Activated CD4-positive, alpha-beta T cell treated with anti-CD3 and anti-CD28 coated beads for 24 hours (primary cell): Measurements from ENCODE around the gene RAB6C.
"Not testable (repeated sequence)": the region's sequence is repeated elsewhere in the genome, so short reads cannot be mapped to it uniquely, and the experiment has no call there.

Experiments used
- DNase-seq, 2 donors: peaks; one replicate each; pipeline ENCODE4 v3.0.0-alpha.2; 2020; ENCODE audit warnings: low read depth in 2 of 2

Gene RAB6C

DNA sequence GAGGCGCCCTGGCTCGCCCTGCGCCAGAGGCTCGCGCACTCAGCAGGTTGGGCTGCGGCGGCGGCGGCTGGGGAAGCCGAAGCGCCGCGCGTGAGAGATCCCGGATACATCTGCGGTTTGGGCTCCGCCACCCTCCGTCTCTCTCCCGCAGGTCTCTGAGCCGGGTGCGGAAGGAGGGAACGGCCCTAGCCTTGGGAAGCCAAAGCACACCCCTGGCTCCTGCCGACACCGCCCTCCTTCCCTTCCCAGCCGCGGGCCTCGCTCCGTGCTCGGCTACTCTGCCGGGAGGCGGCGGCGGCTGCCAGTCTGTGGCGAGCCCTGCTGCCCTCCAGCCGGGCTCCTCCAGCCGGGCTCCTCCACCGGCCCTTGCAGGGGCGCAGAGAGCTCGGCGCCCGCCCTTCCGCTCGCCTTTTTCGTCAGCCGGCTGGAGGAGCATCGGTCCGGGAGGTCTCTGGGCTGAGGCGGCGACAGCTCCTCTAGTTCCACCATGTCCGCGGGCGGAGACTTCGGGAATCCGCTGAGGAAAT, at the start of gene RAB6C:
Gene RAB6C, plus strand, starts transcription at position 38 of the 527 bp plus-strand sequence. Its CDS starts 450 bp downstream, at position 488.
- DNase-seq, result not testable (repeated sequence)

DNA sequence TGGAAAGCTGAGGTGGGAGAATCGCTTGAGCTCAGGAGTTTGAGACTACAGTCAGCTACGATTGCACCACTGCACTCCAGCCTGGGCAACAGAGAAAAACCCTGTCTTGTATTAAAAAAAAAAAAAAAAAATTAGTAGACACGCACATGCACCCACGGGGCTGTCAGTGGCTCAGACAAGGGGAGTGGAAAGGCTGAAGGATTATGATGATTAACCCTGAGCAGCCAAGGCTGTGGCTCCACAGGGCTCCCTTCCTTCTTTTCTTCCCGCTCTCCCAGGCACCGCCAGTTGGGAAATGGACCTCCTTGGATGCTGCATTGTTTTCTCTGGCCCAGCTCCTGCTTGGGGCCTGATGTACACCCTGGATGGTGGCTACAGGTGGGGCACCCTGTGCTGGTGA, 49.0 kb upstream of the RAB6C start:
- no peak for DNase-seq

DNA sequence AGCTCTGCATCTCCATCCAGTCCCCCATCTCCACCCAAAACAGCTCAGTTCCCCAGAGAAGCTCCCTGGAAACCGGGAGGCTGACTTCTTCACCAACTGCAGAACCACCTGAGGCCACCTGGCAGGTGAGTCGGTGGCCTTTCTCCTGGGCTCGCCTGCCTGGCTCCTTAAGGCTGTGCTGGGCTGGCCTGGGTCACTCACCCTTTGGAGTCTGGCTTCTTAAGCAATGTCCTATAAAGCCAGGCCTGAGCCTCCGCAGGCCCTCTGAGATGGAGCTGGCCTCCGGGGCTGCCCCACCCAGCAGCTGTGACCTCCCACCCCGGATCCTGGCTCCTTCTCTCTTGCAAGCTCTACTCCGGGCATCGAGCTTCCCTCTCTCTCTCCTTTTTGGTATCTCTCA, 46.1 kb upstream of the RAB6C start:
- DNase-seq, result not testable (repeated sequence)

DNA sequence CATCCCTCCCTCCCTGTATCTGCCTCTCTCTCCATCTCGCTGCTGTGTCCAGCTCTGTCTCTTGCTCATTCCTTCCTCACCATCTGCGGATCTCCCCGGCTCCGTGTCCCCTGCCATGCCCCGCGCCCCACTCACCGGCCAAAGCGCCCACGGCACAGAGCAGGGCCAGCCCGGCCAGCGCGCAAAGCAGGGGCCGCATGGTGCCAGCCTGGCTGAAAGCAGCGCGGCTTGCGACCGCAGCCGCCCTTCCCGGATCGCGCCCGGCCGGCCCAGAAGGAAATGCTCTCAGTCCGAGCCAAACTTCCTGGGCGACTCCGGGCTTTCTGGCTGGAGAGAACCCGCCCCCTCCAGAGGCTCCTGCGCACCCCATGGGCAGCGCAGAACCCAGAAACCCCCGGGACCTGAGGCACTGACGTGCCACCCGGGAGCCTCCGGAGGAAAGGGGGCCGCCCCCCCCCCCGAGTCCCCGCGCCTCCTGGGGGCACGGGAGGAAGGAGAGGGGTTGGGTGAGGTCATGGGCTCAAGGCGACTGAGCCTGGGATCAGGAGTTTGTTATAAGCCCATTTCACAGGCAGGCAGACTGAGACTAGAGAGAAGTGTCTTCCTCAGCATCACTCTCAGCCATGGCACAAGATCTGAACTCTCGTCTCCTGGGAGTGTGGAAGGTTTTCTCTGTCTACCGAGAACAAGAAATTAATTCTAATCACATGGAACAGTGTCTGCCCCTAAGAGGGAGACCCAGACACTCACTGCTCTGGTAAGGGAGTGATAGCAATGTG, 45.2 kb upstream of the RAB6C start:
- no peak for DNase-seq

DNA sequence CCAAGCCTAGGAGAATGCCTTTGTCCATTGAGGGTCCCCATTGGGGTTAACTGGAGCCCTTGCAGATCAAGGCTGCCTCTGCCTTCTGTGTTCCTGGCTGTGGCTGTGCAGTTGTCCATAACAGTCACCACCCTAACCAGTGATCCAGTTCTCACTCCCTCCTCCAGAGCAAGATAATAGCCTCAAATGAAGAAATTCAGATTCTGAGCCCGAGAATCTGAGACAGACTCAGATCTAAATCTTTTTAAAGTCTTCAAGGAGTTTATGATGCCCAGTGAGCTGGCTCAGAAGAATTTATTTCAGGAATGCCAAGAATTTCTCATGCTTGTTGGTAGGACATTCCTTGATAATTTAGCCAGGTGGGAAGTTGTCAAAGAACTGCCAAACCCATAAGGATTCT, 44.3 kb upstream of the RAB6C start:
- DNase-seq, result no peak

DNA sequence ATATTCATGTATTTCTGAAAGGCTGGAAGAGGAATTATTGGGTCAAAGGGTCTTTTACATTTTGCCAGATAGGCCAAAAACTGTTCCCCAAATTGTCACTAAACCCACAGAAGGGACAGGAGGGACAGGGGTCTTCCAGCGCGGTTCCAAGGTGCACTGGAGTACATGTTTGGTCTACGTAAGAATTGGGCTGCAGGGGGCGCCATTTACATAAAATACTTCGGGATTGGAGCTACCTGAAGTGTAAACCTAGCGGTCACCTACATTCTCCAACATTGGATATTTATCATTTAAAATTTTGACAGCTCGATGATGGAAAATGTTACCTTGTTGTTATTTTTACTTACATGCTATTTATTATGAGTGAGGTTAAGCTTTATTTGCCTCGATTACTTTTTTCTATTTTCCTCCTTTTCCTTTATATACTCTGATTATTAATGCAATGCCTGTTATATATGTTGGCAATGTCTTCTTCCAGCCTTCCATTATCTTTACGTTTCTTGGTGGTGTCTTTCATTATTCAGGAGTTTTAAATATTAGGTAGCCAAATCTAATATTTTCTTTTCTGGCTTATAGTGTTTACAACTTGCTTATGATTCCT, 43.0 kb upstream of the RAB6C start:
- DNase-seq, result peak in 1 of 2 donors; percentile 18

DNA sequence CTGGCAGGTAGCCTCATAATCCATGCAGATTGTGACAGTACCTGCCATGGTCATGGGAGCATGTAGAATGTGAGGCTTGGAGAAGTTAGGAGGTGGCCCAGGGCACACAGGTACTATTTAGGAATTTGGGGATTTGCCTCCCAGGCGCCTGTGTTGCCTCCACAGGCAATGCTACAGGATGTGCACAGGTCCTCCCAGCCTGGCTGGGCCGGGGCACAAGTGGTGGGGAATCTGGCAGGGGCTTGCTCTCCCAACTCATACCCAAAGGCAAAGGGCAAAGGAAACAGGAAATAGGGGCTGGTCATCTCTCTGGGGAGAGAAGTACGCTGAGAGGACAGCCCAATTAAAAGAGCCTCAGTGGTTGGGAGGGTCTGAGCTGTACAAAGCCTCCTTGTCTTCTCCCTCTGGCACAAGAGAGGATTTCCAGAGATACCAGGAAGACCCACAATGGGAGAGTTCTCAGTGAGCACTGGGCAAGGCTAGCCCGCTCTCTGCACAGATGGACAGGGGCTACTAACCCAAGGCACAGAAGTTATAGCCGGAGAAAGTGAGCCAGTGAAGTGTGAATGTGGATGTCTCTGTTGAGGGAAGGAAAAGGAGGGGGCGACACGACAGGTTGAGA, 40.5 kb upstream of the RAB6C start:
- not testable (repeated sequence) for DNase-seq

DNA sequence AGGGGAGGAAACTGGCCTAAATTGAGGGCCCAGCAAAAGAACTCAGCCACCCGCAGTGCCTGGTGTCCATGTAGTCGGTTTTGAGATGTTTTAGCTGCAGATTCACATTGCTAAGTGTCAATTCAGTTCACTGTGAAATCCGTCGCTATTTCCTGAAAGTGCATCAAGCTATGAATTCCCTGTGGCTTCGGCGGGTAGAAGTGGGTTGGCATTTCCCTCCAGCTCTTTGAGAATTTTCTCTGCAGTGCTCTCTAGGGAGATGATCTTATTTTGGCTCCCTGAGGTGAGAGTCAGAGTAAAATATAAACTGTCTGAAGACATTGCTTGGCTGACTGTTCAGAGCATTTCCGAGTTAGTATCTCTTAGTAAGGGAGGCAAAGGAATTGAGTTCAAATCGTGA, 36.0 kb upstream of the RAB6C start:
- not testable (repeated sequence) for DNase-seq

DNA sequence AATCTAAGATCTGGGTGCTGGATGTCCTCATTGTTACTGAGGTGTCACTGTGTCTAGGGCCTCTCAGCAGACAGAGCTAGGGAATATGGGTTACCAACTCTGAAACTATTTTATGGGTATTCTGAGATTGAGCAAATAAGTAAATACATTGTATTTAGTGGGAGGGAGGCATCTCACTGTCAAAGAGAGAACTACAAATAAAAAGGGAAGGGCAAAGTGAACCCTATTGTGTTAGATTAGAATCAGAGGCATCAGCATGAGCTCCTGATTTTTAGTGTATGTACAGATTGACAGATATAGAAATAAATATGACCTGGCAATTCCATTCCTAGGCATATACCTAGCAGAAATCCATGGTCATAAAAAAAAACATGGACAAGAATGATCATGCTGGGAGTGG, 33.9 kb upstream of the RAB6C start:
- DNase-seq, result no peak

DNA sequence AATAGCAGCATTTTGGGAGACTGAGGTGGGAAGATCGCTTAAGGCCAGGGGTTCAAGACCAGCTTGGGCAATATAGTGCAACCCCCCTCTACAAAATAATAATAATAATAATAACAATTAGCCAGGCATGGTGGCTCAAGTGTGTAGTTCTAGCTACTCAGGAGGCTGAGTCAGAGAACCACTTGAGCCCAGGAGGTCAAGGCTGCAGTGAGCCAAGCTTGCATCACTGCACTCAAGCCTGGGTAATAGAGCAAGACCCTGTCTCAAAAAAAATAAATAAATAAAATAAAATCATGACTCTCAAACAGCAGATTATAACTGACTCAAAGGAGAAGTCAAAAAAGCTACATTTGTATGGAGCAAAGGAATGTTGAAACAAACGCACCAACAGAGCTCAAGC, 31.8 kb upstream of the RAB6C start:
- not testable (repeated sequence) for DNase-seq

DNA sequence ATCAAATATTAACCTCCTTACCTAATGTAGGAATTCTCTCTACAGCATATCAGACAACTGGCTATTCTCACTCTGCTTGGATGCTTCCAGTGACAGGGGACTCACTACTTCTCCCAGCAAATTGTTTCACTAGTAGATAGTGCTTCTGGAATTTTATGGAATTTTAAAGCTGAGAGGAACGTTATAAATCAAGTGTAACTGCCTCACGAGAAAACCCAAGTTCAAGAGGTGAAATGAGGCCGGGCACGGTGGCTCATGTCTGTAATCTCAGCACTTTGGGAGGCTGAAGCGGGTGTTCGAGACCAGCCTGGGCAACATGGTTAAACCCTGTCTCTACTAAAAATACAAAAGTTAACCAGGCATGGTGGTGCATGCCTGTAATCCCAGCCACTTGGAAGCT, 23.3 kb upstream of the RAB6C start:
- not testable (repeated sequence) for DNase-seq

DNA sequence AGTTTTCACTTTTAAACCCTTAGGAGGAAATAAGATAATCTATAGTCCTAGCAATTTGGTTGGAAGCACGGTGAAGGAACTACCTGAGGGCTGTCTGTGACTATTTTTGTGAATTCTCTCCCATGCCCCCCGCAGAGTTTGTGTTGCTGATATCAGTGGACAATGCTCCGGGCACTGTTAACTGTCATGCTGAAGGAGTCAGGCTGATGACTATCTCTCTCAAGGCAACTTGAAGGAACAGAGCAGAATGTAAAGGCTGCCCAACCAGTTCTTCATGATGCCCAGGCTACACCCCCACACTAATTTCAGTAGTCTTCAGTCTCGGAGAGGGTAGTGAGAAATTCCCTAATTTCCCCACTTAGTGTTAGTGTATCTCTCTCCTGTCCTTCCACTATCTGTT, 21.6 kb upstream of the RAB6C start:
- no peak for DNase-seq

DNA sequence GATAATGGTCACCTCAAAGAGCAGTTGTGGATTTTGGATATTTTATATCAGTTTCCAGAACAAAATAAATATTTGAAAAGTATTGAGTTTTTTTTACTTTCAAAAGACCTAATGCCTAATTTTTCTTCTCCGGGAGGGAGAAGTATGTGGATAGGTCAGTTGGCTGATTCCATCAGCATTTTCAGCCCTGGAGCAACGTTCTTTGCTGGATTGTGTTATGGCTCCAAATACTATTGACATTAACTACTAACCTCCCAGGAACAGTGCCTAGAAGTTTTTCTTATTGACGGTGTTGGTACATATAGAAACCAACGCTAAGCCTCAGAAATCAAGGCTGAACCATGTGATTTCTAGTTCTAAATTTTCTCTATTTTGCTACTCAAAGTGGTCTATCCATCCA, 20.7 kb upstream of the RAB6C start:
- not testable (repeated sequence) for DNase-seq

DNA sequence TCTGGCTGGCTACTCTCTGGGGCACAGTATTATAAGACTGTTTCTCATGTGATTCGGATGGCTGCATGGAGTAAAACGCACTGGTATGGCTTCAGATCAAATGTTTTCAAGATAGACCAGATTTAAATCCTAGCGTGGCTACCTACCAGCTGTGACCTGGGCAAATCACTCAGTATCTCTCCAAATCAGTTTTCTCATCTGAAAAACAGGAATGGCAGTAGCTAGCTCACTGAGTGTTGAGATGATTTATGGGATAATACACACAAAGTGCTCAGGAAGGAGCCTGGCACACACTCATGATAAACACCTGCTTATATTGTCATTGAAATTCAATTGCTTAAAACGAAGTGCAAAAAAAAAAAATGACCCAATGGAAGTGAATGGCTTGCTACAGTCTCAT, 10.9 kb upstream of the RAB6C start:
- DNase-seq, result not testable (repeated sequence)

DNA sequence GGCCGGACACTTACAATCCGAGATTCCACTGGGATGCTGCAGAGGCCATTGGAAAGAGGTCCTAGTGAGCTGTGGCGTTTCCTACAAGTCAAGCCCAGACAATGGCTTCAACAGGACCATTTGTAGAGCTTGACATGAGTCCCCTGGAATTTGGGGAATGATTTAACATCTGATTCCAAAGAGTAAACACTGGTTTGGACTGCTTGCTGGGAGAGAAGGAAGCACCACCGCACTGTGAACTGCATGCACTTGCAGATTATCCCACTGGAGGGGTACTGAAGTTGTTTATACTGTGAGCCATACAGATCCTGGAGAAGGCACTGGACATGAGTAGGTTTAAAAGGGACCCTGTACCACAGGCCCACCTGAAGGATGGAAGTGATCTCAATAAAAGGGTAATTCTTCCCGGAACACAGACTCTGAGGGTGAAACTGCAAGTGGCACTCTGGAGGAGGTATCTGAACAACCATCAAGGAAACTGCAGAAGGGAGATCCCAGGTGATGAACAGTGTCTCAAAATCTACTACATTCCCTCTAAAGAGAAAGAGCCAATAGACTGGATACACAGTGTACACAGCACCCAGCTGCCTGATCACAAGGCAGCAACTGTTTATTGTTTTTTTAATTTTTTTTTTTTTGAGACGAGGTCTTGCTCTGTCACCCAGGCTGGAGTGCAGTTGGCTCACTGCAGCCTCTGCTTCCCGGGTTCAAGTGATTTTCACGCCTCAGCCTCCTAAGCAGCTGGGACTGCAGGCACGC, 4.3 kb upstream of the RAB6C start:
- DNase-seq, result no peak

DNA sequence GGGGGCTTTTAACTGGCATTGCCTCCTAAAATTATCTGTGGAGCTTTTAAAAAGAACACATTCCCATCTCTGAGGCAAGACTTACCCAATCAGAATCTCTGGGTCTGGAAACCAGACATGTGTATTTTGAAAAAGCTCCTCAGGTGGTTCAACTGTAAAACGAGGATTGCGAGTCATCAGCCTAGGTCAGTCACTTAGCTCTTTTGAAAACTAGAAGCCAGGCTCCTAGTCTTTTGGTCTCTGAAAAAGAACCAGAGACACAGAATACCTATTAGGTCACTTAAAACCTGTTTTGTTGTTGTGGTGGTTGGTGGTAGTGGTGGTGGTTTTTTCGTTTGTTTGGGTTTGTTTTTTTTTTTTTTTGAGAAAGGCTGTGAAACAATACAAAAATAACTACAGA, 2.5 kb upstream of the RAB6C start:
- not testable (repeated sequence) for DNase-seq

DNA sequence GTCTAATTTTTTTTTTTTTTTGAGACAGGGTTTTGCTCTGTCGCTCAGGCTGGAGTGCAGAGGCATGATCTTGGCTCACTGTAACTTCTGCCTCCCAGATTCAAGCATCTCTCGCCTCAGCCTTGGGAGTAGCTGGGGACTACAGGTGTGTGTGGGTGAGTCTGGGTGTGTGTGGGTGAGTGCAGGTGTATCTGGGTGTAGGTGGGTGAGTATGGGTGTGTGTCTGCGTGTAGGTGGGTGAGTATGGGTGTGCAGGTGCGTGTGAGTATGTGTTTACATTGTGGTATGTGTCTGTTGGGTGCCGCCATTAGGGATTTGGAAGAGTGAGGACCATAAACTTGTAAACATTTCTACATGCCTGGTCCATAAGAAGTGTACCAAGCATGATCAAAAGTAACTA, 1.5 kb upstream of the RAB6C start:
- DNase-seq, result no peak

DNA sequence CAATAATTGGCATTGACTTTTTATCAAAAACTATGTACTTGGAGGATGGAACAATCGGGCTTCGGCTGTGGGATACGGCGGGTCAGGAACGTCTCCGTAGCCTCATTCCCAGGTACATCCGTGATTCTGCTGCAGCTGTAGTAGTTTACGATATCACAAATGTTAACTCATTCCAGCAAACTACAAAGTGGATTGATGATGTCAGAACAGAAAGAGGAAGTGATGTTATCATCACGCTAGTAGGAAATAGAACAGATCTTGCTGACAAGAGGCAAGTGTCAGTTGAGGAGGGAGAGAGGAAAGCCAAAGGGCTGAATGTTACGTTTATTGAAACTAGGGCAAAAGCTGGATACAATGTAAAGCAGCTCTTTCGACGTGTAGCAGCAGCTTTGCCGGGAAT, 780 bp downstream of the RAB6C start:
- not testable (repeated sequence) for DNase-seq

DNA sequence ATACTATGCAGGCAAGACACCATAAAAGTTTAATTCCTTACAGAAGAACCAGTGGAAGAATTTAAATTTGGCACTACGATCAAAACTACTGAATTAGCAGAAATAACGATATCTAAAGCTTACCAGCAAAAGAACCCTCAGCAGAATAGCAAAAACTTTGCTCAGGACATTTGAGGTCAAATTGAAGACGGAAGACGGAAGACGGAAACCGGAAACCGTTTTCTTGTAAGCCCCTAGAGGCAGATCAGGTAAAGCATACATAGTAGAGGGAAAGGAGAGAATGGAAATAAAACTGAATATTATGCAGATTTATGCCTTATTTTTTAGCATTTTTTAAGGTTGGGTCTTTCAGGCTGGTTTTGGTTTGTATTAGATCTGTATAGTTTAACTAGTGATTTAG, 2.2 kb downstream of the RAB6C start:
- DNase-seq, result not testable (repeated sequence)

DNA sequence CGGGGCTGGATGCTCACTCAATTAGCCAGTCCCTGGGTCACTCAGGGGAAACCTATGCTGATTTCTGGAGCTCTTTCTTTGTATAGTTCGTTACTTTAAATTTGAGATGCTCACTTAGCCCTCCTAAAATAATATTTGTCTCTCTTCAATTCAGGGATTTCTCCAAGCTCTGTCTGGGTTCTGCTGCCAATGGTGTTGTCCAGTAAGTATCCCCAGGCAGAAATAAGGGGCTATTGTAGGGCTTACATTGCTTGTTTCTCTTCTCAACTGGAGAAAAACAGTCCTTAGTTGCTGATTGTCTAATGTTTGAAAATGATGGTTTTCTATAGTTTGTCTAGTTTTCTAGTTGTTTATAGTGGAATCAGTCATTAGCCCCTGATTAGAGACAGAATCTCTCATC, 5.0 kb downstream of the RAB6C start:
- DNase-seq, result no peak

DNA sequence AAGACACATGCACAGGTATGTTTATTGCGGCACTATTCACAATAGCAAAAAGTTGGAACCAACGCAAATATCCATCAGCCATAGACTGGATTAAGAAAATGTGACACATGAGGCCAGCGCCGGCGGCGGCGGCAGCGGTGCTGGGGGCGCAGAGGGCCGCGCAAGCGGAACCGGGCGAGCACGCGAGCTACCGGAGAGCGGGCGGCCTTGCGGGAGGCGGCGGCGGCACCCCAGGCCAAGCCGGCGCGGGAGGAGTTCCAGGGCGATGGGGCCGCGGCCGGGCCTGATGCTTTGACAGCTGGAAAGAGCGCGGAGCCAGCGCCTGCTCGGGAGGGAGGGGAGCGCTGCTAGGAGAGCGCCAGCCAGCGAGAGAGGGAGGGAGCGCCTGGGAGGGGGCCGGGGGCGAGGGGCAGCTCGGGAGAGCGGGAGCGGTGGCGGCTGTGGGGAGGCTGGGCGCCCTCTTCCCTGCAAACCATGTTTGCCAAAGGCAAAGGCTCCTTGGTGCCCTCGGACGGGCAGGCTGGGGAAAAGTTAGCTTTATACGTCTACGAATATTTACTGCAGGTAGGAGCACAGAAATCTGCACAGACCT, 13.0 kb downstream of the RAB6C start:
- DNase-seq, result not testable (repeated sequence)

DNA sequence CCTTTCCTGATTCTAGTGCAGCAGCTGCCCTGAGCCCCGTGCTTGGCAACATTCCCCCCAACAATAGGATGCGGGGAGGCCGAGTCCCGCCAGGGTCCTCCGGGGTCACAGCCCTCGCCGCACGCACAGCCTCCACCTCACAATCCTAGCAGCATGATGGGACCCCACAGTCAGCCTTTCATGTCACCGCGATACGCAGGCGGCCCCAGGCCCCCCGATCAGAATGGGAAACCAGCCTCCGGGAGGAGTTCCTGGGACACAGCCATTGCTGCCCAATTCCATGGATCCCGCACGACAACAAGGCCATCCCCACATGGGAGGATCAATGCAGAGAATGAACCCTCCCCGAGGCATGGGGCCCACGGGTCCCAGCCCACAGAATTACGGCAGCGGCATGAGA, 13.7 kb downstream of the RAB6C start:
- DNase-seq, result not testable (repeated sequence)
